ENCODE measurements around the gene STMND1. TPM values are rescaled to one million over a fixed set of nuclear protein-coding genes. Genes with fewer than 3 reads are reported as not detected.

STMND1 gene
- total and polyA plus RNA-seq, 2 donors (not counting 1 experiment from before 2014, with no cell fraction given): not detected

DNA sequence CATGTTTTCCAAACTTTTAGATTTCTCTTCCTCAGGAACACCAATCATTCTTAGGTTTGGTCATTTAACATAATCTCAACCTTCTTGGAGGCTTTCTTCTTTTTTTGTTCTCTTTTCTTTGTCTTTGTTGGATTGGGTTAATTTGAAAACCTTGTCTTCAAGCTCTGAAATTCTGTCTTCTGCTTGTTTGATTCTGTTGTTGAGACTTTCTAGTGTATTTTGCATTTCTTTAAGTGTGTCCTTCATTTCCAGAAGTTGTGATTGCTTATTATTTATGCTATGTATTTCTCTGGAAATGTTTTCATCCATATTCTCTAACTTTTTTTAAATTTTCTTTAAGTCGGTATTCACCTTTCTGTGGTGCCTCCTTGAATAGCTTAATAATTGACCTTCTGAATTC lies 42.2 kb downstream of the STMND1 start:
- DNase-seq (no peak), ATAC-seq (ENCODE audit: low read depth) (no peak)
- H3K4me2 ChIP-seq (replicated peaks; ENCODE audit: low read depth, low read length, poor library complexity, severe bottlenecking): no peak overlapping the region
- Mint-ChIP-seq H3K9me3 (ENCODE audit: insufficient read depth) (peaks cover 6% of the 10 kb centered on the region), H3K27ac (no peak overlapping the region), H3K4me3 (no peak overlapping the region), H3K4me1 (no peaks in the 10 kb centered on the region), H3K27me3 (no peaks in the 10 kb centered on the region)
- no peak overlapping the region for H3K27ac ChIP-seq (ENCODE audit: low read length in 2 of 2)
- no peaks in the 10 kb centered on the region for H3K27me3 ChIP-seq (replicated peaks in 1 of 4; ENCODE audit: control extremely low read depth in 1 of 4, control insufficient read depth in 3 of 4, insufficient read depth in 4 of 4, low read length in 3 of 4)
- no CpG with 5 or more reads among the region's 1 CpG for WGBS (ENCODE audit: insufficient coverage)
- intact Hi-C loops (cut with micrococcal nuclease): no loop called here
- CTCF ChIA-PET: no interaction called here
- POLR2A ChIA-PET: no interaction called here
- H2AFZ ChIP-seq (ENCODE audit: insufficient read depth, low read depth, low read length, poor library complexity, severe bottlenecking): no peak overlapping the region
- TF ChIP-seq, protein P1, sequence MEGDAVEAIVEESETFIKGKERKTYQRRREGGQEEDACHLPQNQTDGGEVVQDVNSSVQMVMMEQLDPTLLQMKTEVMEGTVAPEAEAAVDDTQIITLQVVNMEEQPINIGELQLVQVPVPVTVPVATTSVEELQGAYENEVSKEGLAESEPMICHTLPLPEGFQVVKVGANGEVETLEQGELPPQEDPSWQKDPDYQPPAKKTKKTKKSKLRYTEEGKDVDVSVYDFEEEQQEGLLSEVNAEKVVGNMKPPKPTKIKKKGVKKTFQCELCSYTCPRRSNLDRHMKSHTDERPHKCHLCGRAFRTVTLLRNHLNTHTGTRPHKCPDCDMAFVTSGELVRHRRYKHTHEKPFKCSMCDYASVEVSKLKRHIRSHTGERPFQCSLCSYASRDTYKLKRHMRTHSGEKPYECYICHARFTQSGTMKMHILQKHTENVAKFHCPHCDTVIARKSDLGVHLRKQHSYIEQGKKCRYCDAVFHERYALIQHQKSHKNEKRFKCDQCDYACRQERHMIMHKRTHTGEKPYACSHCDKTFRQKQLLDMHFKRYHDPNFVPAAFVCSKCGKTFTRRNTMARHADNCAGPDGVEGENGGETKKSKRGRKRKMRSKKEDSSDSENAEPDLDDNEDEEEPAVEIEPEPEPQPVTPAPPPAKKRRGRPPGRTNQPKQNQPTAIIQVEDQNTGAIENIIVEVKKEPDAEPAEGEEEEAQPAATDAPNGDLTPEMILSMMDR (IDR thresholded peaks at IDR 0.05): no peak
- no peak for TF ChIP-seq EZH2 (IDR thresholded peaks at IDR 0.05; ENCODE audit: borderline replicate concordance, insufficient read depth, low read depth, low read length, poor library complexity, severe bottlenecking)
- no peaks in the 10 kb centered on the region for H3K4me1 ChIP-seq (ENCODE audit: control insufficient read depth in 2 of 2, insufficient read depth in 2 of 2, low read length in 2 of 2)
- H3K9me3 ChIP-seq (ENCODE audit: control extremely low read depth in 1 of 3, control insufficient read depth in 2 of 3, insufficient read depth in 1 of 3, low read length in 2 of 3): peaks cover 0 to 14% (median 0%) of the 10 kb centered on the region in 3 donors
- H3K4me3 ChIP-seq (ENCODE audit: control extremely low read depth in 1 of 5, extremely low read depth in 1 of 5, insufficient read depth in 1 of 5, low read depth in 2 of 5, low read length in 4 of 5): no peak overlapping the region
- no peaks in the 10 kb centered on the region for H3K36me3 ChIP-seq (replicated peaks in 1 of 2; ENCODE audit: control extremely low read depth in 1 of 2, control insufficient read depth in 1 of 2, extremely low read depth in 1 of 2, insufficient read depth in 2 of 2, low read length in 1 of 2)
- H4K20me1 ChIP-seq (ENCODE audit: control insufficient read depth, insufficient read depth, low read length, poor library complexity, severe bottlenecking): no peaks in the 10 kb centered on the region
- no peak overlapping the region for H3K9ac ChIP-seq (ENCODE audit: low read length)
- H3K79me2 ChIP-seq (ENCODE audit: control insufficient read depth, insufficient read depth, low read length): no peaks in the 10 kb centered on the region

DNA sequence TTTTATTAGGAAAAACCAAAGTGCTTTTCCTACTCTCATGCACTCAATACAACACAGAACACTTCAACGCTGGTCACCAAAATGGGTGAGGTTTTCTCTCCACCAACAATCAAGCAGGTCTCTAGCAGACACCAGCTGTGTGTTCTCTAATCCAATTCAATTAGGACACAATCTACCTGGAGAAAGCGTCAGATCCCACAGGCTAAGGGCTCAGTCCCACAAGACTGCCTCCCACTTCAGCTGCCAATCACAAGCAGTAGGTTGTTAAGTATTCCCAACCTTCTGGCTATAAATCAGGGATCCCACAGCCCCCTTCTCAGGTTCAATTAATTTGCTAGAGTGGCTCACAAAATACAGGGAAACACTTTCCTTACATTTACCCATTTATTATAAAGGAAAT lies 47.7 kb downstream of the STMND1 start:
- Histone ChIP-seq H3K4me1 (ENCODE audit: control insufficient read depth in 2 of 2, insufficient read depth in 2 of 2, low read length in 2 of 2) (no peaks in the 10 kb centered on the region), H3K9me3 (ENCODE audit: control extremely low read depth in 1 of 3, control insufficient read depth in 2 of 3, insufficient read depth in 1 of 3, low read length in 2 of 3) (peaks cover 0 to 9% (median 0%) of the 10 kb centered on the region in 3 donors), H3K4me3 (ENCODE audit: control extremely low read depth in 1 of 5, extremely low read depth in 1 of 5, insufficient read depth in 1 of 5, low read depth in 2 of 5, low read length in 4 of 5) (no peak overlapping the region), H3K27ac (ENCODE audit: low read length in 2 of 2) (no peak overlapping the region), H3K27me3 (replicated peaks in 1 of 4; ENCODE audit: control extremely low read depth in 1 of 4, control insufficient read depth in 3 of 4, insufficient read depth in 4 of 4, low read length in 3 of 4) (no peaks in the 10 kb centered on the region), H3K4me2 (replicated peaks; ENCODE audit: low read depth, low read length, poor library complexity, severe bottlenecking) (no peak overlapping the region), H2AFZ (ENCODE audit: insufficient read depth, low read depth, low read length, poor library complexity, severe bottlenecking) (no peak overlapping the region), H4K20me1 (ENCODE audit: control insufficient read depth, insufficient read depth, low read length, poor library complexity, severe bottlenecking) (no peaks in the 10 kb centered on the region), H3K36me3 (replicated peaks in 1 of 2; ENCODE audit: control extremely low read depth in 1 of 2, control insufficient read depth in 1 of 2, extremely low read depth in 1 of 2, insufficient read depth in 2 of 2, low read length in 1 of 2) (no peaks in the 10 kb centered on the region), H3K79me2 (ENCODE audit: control insufficient read depth, insufficient read depth, low read length) (no peaks in the 10 kb centered on the region), H3K9ac (ENCODE audit: low read length) (no peak overlapping the region)
- peaks cover 6% of the 10 kb centered on the region for H3K9me3 Mint-ChIP-seq (ENCODE audit: insufficient read depth)
- H3K27ac Mint-ChIP-seq: no peak overlapping the region
- POLR2A ChIA-PET: no interaction called here
- DNase-seq (no peak), ATAC-seq (ENCODE audit: low read depth) (no peak)
- CTCF ChIA-PET: interaction anchor here (1.2 kb wide), 1 partner anchor 11 kb away, joined by 4 read pairs; no protein-coding TSS in a partner anchor
- intact Hi-C loops (cut with micrococcal nuclease): no loop called here
- no peaks in the 10 kb centered on the region for H3K4me1 Mint-ChIP-seq
- no peak overlapping the region for H3K4me3 Mint-ChIP-seq
- WGBS (ENCODE audit: insufficient coverage): 90% methylated on average over 2 of the region's 2 CpGs
- no peaks in the 10 kb centered on the region for H3K27me3 Mint-ChIP-seq
- no peak for TF ChIP-seq EZH2 (IDR thresholded peaks at IDR 0.05; ENCODE audit: borderline replicate concordance, insufficient read depth, low read depth, low read length, poor library complexity, severe bottlenecking)
- TF ChIP-seq, protein P1 (IDR thresholded peaks at IDR 0.05): no peak

Data from B cell (primary cell).